ENCODE results near the gene CAMSAP1.

The CAMSAP1 gene

GRCh38 chr9:135771401-135772051, 135.8 kb downstream of the CAMSAP1 start:
- DNase-seq, result no peak

GRCh38 chr9:135770771-135771170, 136.6 kb downstream of the CAMSAP1 start:
- DNase-seq, result no peak

- DNase-seq, result no peak
Measured at GRCh38 chr9:135770203-135770535, 137.2 kb downstream of the CAMSAP1 start.

- no peak for DNase-seq
Measured at GRCh38 chr9:135769489-135770202, 137.7 kb downstream of the CAMSAP1 start.

- no peak for DNase-seq
Measured at GRCh38 chr9:135768516-135769218, 138.7 kb downstream of the CAMSAP1 start.

- no peak for DNase-seq
Measured at GRCh38 chr9:135766707-135767106, 140.6 kb downstream of the CAMSAP1 start.

GRCh38 chr9:135766251-135766650, 141.1 kb downstream of the CAMSAP1 start:
- DNase-seq, result no peak

- no peak for DNase-seq
Measured at GRCh38 chr9:135765416-135765815, 141.9 kb downstream of the CAMSAP1 start.

- no peak for DNase-seq
Measured at GRCh38 chr9:135764731-135765130, 142.6 kb downstream of the CAMSAP1 start.

GRCh38 chr9:135763716-135764446, 143.5 kb downstream of the CAMSAP1 start:
- DNase-seq, result no peak

GRCh38 chr9:135762921-135763320, 144.4 kb downstream of the CAMSAP1 start:
- DNase-seq, result no peak

- DNase-seq, result no peak
Measured at GRCh38 chr9:135761845-135762168, 145.5 kb downstream of the CAMSAP1 start.

- no peak for DNase-seq
Measured at GRCh38 chr9:135761150-135761844, 146.0 kb downstream of the CAMSAP1 start.

- no peak for DNase-seq
Measured at GRCh38 chr9:135760465-135760864, 146.9 kb downstream of the CAMSAP1 start.

GRCh38 chr9:135759676-135760300, 147.6 kb downstream of the CAMSAP1 start:
- no peak for DNase-seq

- DNase-seq, result no peak
Measured at GRCh38 chr9:135758870-135759269, 148.5 kb downstream of the CAMSAP1 start.
